Jurkat, Clone E6-1 (cell line): ENCODE measurements around the gene CCDC91.
A peak's percentile ranks its signal among the peaks of the same experiment; 100 is the strongest.

Source experiments
- DNase-seq: peaks from one replicate; pipeline ENCODE4 v3.0.0-alpha.2; 2011; ENCODE audit warnings: low read depth, low spot score
- H3K4me3 ChIP-seq: 2 replicates; pipeline ENCODE4 v1.5.1; 2011; ENCODE audit warnings: mild to moderate bottlenecking, low read length, control low read depth, moderate library complexity

CCDC91 gene

DNA sequence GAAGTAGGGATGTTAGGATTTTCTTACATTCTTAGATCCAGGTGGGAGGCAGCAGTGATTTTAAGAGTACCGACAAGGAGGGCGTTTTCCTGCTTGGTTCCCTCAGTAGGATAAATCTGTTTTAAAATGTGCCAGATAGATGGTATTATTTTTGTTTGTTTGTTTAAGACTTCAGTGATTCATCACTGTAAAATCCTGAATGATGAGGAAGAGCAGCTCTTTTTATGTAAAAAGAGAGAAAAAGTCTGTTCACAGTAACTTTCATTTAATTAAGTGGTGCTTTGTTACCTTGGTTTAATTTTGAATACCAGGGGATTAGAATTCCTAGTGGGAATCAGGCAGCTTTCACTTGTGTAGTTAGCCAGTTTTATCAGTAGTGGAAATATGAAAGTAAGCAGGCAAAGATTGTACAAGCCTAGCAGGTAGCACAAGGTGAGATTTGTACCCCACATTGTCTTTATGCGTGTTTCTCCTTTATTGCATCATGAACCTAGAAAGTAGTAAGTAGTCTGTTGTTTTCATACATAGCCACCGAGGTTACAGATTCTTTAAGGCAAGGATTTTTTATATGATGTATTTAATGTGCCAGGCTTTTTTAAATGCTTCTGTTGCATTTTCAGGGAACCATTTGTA lies 349.6 kb downstream of the CCDC91 start:
- no peak overlapping the region for H3K4me3 ChIP-seq
- no peak for DNase-seq

DNA sequence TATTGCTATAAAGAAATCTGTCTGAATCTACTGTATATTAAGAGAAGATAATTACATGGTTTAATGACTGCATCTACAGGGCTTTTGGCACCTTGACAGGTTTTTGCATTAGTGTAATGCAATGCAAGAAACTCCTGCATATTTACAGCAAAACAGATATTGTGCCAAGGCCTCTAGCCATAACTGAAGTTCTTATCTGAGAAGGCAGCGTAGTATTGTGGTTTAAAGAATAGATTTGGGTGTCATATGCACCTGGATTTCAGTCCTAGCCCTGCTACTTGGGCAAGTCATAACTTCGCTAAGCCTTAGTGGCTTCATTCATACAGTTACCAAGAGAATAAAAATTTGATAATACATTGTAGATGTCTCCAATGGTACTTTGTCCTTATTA lies 350.1 kb downstream of the CCDC91 start:
- DNase-seq = peak; percentile 74
- no peak overlapping the region for H3K4me3 ChIP-seq

GRCh38 chr12:28543021-28543890 lies 353.0 kb downstream of the CCDC91 start:
- no peak overlapping the region for H3K4me3 ChIP-seq
- DNase-seq = no peak

DNA sequence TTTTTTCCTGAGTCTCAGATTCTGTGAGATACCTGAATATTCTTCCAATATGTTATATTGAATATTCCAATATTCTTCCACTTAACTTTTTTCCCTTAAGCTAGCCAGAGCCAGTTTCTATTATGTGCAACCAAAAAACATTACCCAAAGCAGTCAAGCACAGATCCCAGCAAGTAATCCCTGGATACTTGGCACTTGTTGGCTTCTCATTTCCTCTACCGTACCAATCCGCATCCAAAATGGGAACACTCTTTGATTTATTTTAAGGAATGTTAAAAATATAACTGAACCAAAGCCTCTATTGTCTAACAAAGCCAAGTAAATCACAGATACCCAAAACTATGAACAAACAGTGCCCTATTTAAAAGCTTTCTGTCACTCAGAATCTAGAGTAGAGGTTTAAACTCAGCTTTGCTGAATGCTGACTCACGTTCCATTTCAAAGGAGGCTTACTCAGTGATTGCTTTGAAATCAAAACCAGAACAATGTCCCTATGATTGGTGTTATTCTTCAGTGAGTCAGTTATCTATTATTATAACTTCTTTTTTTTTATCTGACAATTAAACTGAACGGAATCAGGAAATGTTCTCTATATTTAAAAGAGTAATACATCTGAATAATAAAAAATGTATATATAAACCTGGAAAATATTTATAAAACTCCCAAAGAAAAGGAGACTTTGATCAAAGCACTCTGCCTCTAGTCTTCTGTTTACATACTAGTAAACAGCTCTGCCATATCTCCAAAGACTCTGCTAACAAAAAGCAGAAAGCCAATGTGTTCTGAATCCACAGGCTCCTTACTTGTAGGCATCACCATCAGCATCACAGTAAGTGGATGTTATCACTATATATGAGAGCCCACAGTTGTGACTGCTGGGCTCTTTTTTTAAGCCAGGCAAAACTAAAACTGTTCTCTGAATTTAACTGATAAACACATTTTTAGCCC lies 360.8 kb downstream of the CCDC91 start:
- no peak for DNase-seq
- no peak overlapping the region for H3K4me3 ChIP-seq

DNA sequence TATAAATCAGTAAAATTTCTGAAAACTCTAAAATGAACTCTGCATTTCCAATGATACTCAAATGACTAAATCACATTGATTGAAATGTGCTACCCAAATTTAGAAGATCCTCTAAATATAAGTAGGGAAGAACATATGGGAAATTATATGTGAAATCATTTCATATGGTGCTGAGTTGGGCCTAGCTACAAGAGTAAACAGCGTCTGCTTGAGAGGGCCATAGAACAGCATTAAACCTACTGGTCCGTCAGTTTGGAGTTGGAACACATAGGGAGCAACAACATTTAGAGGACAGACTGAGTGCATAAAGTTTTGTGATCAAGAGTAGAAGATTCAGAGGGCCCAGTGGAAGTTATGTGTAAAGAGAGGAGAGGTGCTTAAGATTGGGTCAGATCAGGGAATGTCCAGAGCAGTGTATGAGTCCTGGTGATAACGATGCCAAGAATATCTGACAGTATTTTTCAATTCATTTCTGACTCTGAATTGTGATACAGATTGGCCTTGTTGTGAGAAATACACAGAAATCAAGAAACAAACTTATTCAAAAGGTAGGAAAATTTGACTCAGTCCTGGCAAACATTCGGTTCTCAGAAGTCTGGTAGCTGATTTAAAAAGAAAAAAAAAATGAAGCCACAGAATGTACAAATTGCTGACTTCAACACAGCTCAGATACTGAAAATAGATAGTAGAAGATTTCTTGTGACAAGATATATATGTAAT lies 362.2 kb downstream of the CCDC91 start:
- DNase-seq = no peak
- no peak overlapping the region for H3K4me3 ChIP-seq

DNA sequence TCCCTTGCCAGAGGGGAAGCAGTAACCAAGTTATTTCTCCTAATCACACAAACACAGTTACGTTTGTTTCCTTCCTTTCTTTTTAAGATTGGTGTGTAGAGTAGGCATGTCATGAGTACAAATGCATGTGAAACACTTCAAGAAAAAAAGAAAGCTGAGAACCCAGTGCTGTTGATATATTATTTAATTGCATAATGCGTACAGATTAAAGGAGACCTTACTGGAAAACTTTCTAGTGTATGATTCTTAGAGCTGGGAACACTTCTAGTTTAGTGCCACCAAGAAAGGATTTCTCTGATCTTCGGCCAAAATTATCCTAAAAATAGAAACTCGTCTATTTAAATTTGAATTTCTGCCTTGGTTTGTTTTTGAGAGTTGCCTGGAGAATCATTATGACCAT lies 365.5 kb downstream of the CCDC91 start:
- H3K4me3 ChIP-seq = no peak overlapping the region
- DNase-seq = no peak

DNA sequence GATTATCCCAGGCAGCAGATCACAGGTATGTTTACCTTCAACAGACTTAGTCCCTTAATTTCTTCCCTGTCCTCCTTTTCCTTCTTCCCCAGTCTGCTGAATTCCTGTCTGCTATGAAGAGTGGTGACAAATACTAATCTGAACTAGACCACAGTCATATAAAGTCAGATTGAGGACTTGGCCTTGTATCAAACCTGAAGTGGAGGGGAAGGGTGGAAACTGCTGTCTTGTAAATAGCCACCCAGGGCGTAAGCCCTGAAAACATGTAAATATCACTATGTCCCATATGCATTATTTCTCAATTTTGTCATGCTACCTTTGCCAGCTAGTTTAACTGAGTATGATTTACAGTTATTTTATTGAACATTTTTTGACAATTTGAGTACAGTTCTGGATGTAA lies 368.0 kb downstream of the CCDC91 start:
- no peak overlapping the region for H3K4me3 ChIP-seq
- DNase-seq = no peak

DNA sequence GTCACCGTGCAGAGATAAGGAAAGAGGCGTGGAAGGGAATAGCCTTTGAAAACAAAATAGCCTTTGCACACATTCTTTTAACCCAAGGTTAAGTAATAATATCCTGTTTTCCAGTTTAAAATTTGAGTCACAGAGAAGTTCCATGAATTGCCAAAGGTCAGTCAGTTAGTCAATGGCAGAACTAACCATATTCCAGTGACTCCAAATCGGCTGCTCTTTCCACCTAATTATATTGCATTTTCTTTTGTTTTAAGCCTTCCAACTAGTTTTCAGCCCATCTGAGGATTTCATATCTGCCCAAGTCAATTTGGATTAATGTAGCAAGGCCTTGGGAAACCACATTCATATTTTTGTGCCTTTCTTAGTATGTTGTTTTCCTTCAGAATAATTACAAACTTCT lies 373.0 kb downstream of the CCDC91 start:
- H3K4me3 ChIP-seq = no peak overlapping the region
- no peak for DNase-seq

DNA sequence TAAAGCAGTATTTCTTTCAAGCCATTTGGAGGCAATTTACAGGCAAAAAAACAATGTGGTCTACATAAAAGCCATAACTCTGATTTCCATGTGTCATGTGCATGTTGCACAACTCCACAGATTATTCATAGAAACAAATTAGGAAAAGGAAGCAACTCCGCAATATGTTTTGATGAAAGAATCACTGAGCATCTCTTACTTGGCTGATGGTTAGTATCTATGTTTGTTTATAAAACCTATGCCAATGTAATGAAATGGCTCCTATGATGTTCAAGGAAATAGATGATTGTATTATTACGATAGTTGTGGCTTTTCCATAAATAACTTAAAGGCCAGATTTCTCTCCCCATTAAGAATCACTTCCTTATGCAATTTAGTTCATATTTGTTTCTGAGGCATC lies 373.7 kb downstream of the CCDC91 start:
- DNase-seq = no peak
- no peak overlapping the region for H3K4me3 ChIP-seq

- no peak overlapping the region for H3K4me3 ChIP-seq
- no peak for DNase-seq
Observed at GRCh38 chr12:28568118-28568517, 377.9 kb downstream of the CCDC91 start.

- no peak overlapping the region for H3K4me3 ChIP-seq
- DNase-seq = no peak
Observed at GRCh38 chr12:28568704-28569103, 378.4 kb downstream of the CCDC91 start.

DNA sequence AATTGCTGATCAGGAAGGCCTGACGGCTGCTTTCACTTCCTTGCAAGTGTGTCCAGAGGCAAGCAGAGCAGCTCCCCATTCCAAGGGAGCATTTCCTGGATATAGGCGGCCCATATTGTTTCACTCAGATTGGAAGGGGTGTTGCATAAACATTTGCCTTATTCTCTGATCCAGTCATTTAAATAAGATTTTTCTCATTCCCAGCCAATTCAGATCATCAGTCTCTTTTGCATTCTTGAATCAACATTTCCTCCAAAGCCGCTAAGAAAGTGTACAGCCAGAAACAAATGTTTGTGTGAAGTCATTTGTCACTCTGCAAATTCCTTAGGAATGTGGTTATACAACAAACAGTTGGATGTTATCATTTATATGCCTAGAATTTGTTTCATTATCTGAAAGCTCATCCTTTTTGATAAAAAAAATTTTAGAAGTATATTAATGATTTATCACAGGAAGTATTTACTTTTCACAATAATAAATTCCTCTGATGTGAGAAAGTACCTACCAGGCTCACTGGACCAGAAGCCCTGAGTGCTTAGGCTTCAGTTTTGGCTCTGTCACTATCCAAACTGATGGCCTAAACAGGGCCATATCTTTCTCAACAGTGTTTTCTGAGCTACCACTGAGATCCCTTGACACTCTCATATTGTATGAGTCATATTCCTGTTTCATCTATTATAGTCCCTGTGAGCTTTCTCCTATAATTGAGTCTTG lies 379.6 kb downstream of the CCDC91 start:
- no peak overlapping the region for H3K4me3 ChIP-seq
- DNase-seq = no peak

- DNase-seq = no peak
- no peak overlapping the region for H3K4me3 ChIP-seq
Observed at GRCh38 chr12:28570811-28571210, 380.6 kb downstream of the CCDC91 start.

GRCh38 chr12:28574746-28575592 lies 384.7 kb downstream of the CCDC91 start:
- H3K4me3 ChIP-seq = no peak overlapping the region
- DNase-seq = no peak

GRCh38 chr12:28575593-28576205 lies 385.4 kb downstream of the CCDC91 start:
- no peak overlapping the region for H3K4me3 ChIP-seq
- no peak for DNase-seq

GRCh38 chr12:28578361-28578760 lies 388.1 kb downstream of the CCDC91 start:
- no peak overlapping the region for H3K4me3 ChIP-seq
- DNase-seq = no peak

DNA sequence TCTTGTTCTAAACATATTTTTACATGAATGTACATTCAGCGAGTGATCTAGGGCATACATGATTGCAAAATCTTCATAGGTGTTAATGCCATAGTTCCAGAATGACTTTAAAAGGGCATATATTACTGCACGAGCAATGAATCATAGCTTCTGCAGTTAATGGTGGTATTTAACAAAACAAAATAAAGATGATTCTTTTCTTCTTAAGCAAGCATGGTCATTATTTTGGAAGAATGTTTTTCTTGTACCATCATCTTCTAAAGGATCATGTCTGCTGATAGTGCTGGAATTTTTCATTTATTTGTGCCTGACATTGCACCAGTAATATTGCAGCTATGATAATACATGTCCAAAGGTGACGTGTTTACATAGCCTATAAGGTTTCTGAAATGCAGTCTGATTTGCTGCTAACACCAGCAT lies 388.6 kb downstream of the CCDC91 start:
- H3K4me3 ChIP-seq = no peak overlapping the region
- no peak for DNase-seq
